HepG2 (cell line): ENCODE data around the gene RBM18. TPM values are rescaled to one million over a fixed set of nuclear protein-coding genes. Genes with fewer than 3 reads are reported as not detected.

ENCODE experiments used
- CAMTA2 ChIP-seq: sonication (generic); formaldehyde crosslinking; IDR thresholded peaks from 2 replicates; pipeline ENCODE4 v1.4.0; 2020; ENCODE audit warnings: mild to moderate bottlenecking, missing genetic modification reagents, borderline replicate concordance
- EEA1 ChIP-seq: sonication (generic); formaldehyde crosslinking; IDR thresholded peaks from 2 replicates; pipeline ENCODE4 v1.5.1; 2020; ENCODE audit warnings: mild to moderate bottlenecking, missing genetic modification reagents, borderline replicate concordance
- GTF3A ChIP-seq: sonication (generic); formaldehyde crosslinking; conservative IDR thresholded peaks from 2 replicates; pipeline ENCODE4 v1.4.0; 2020; ENCODE audit warnings: mild to moderate bottlenecking, missing genetic modification reagents
- KDM6A ChIP-seq: IDR thresholded peaks from 2 replicates; pipeline ENCODE4 v1.6.1; 2016; ENCODE audit warnings: low read depth
- MTF1 ChIP-seq: sonication (generic); formaldehyde crosslinking; IDR thresholded peaks from 2 replicates; pipeline ENCODE4 v1.5.0; 2020; ENCODE audit warnings: missing genetic modification reagents
- RNF219 ChIP-seq: sonication (generic); formaldehyde crosslinking; IDR thresholded peaks from 2 replicates; pipeline ENCODE4 v1.5.0; 2020; ENCODE audit warnings: mild to moderate bottlenecking, missing genetic modification reagents
- SIN3A ChIP-seq: IDR thresholded peaks from 2 replicates; pipeline ENCODE4 v1.6.1; 2011; ENCODE audit warnings: low read depth, mild to moderate bottlenecking, control low read depth, low read length, borderline replicate concordance
- SIN3B ChIP-seq: fragments of 150-350 bp; IDR thresholded peaks from 2 replicates; pipeline ENCODE4 v1.6.1; 2014; ENCODE audit warnings: low read length
- SNAPC4 ChIP-seq: sonication (generic); formaldehyde crosslinking; IDR thresholded peaks from 2 replicates; pipeline ENCODE4 v1.4.0; 2020; ENCODE audit warnings: mild to moderate bottlenecking, missing genetic modification reagents
- SRSF1 ChIP-seq: fragments of 200-400 bp; formaldehyde crosslinking; optimal IDR thresholded peaks from 2 replicates; pipeline ENCODE3; 2017; ENCODE audit warnings: mild to moderate bottlenecking, low read depth, low read length, moderate library complexity
- TMF1 ChIP-seq: sonication (generic); formaldehyde crosslinking; IDR thresholded peaks from 2 replicates; pipeline ENCODE4 v1.8.1; 2022; ENCODE audit warnings: low read depth, missing genetic modification reagents
- ZBTB21 ChIP-seq: sonication (generic); formaldehyde crosslinking; IDR thresholded peaks from 2 replicates; pipeline ENCODE4 v1.4.0; 2020; ENCODE audit warnings: missing genetic modification reagents
- ZEB1 ChIP-seq: IDR thresholded peaks from 2 replicates; pipeline ENCODE4 v1.6.1; 2012; ENCODE audit warnings: mild to moderate bottlenecking, low read depth, inconsistent platforms; ENCODE audit not compliant: insufficient replicate concordance
- ZKSCAN8 ChIP-seq: IDR thresholded peaks from 2 replicates; pipeline ENCODE4 v1.6.1; 2016; ENCODE audit warnings: borderline replicate concordance, missing genetic modification reagents, missing compliant biosample characterization
- ZNF280D ChIP-seq: sonication (generic); formaldehyde crosslinking; IDR thresholded peaks from 2 replicates; pipeline ENCODE4 v1.5.1; 2020; ENCODE audit warnings: mild to moderate bottlenecking, missing genetic modification reagents
- ZNF30 ChIP-seq: sonication (generic); formaldehyde crosslinking; IDR thresholded peaks from 2 replicates; pipeline ENCODE4 v1.5.0; 2020; ENCODE audit warnings: mild to moderate bottlenecking, missing genetic modification reagents
- ZNF431 ChIP-seq: sonication (generic); formaldehyde crosslinking; IDR thresholded peaks from 2 replicates; pipeline ENCODE4 v1.9.0; 2022; ENCODE audit warnings: missing genetic modification reagents, low read depth, mild to moderate bottlenecking, borderline replicate concordance
- ZNF724P ChIP-seq: sonication (generic); formaldehyde crosslinking; IDR thresholded peaks from 2 replicates; pipeline ENCODE4 v1.8.0; 2022; ENCODE audit warnings: missing genetic modification reagents, borderline replicate concordance
- ZNF777 ChIP-seq: sonication (generic); formaldehyde crosslinking; IDR thresholded peaks from 2 replicates; pipeline ENCODE4 v1.4.0; 2020; ENCODE audit warnings: missing genetic modification reagents
- polyA plus RNA-seq, 8 experiments: library from polyadenylated mRNA; depleted of rRNA in 3 of 8; stranded (reverse) in 7 of 8; unstranded in 1 of 8; fragments of >200 nt; fragmentation: Illumina TruSeq in 4 of 8; extraction: Trizol in 4 of 8; gene quantifications; 2 replicates each; pipeline versions ENCODE4 v1.2.1 to v1.2.3, GENCODE V29; 2011 to 2016; ENCODE audit warnings: low read depth in 4 of 8, missing spikeins in 1 of 8, mixed read lengths in 1 of 8; ENCODE audit not compliant: insufficient read depth in 1 of 8
- total RNA-seq, 5 experiments: library from RNA; depleted of rRNA; stranded (reverse); fragments of >200 nt; fragmentation: Illumina TruSeq; extraction: Trizol; gene quantifications; 2 replicates each; pipeline ENCODE4 v1.2.3, GENCODE V29; 2016; ENCODE audit warnings: low read depth in 1 of 5

Gene RBM18
- total and polyA plus RNA-seq, 2 of the 13 experiments (the other 11 are each of a cell fraction or from before 2014, with no cell fraction given) = 12.6 to 16.6 TPM

- TF ChIP-seq RNF219 (CRISPR knock-in tag) (peak; percentile 87; the same call in 1 of the 2 replicates), ZNF724P (CRISPR knock-in tag) (peak; percentile 95; the same call in 1 of the 2 replicates), SNAPC4 (CRISPR knock-in tag) (peak; percentile 90), TMF1 (CRISPR knock-in tag) (peak; percentile 95), SRSF1 (no peak), KDM6A (CRISPR knock-in tag) (0 out of 2 replicates have a peak, but pooled peaks have one; percentile 19), ZNF280D (CRISPR knock-in tag) (peak; percentile 92), ZKSCAN8 (peak; percentile 69; the same call in 1 of the 2 replicates), CAMTA2 (peak; percentile 97), ZNF30 (CRISPR knock-in tag) (peak; percentile 95), SIN3A (peak; percentile 63; the same call in 1 of the 2 replicates), EEA1 (peak; percentile 99), GTF3A (0 out of 2 replicates have a peak, but pooled peaks have one; percentile 50), ZNF777 (CRISPR knock-in tag) (peak; percentile 86), ZNF431 (CRISPR knock-in tag) (peak; percentile 84; the same call in 1 of the 2 replicates), MTF1 (CRISPR knock-in tag) (peak; percentile 87), ZEB1 (no peak), SIN3B (peak; percentile 62; the same call in 1 of the 2 replicates), ZBTB21 (CRISPR knock-in tag) (peak; percentile 98)
Observed at GRCh38 chr9:122264360-122265148, at the start of gene RBM18, which contains the start of gene MRRF (continued).
